Measurements from ENCODE around the gene C20orf144. TPM values are rescaled to one million over a fixed set of nuclear protein-coding genes. Genes with fewer than 3 reads are reported as not detected.
"Not testable (repeated sequence)": the region's sequence is repeated elsewhere in the genome, so short reads cannot be mapped to it uniquely, and the experiment has no call there.

The C20orf144 gene
- total RNA-seq (under 1 TPM; 0.38 to 0.47 TPM), polyA plus RNA-seq (not detected), total RNA-seq (0 to 0.98 (median 0.07) reads per million in 6 experiments)

- peaks cover 15 to 35% (median 29%) of the 10 kb centered on the region in 4 donors for H3K4me1 Mint-ChIP-seq
- ATAC-seq = no peak
- DNase-seq = peak in 1 of 10 donors; percentile 54
- no peaks in the 10 kb centered on the region for H3K9me3 Mint-ChIP-seq
- peak within 1 kb of the TSS; percentile 87 to 95 (median 90) for H3K27ac Mint-ChIP-seq
- no peaks in the 10 kb centered on the region for H3K27me3 Mint-ChIP-seq
- peaks cover 0 to 2% (median 0%) of the 10 kb centered on the region in 3 donors for H3K36me3 Mint-ChIP-seq
- POLR2A ChIA-PET = interaction anchor here (1.2 to 3.7 kb wide), 3 partner anchors 18 to 172 kb away, joined by 4 to 21 read pairs (median 20); partner anchors contain the start of genes CBFA2T2 and ZNF341
- H3K4me3 Mint-ChIP-seq = peak within 1 kb of the TSS; percentile 69 to 92 (median 84)
These were observed at the start of gene C20orf144 for GRCh38 chr20:33662172-33662571. Gene C20orf144 (plus strand): TSS chr20:33662327. CDS start chr20:33662346, 19 bp downstream.

- peaks cover 0 to 22% (median 10%) of the 10 kb centered on the region in 4 donors for H3K4me1 Mint-ChIP-seq
- peaks cover 0 to 62% (median 24%) of the 10 kb centered on the region in 3 donors for H3K36me3 Mint-ChIP-seq
- no peak overlapping the region for H3K4me3 Mint-ChIP-seq
- DNase-seq = no peak
- H3K27me3 Mint-ChIP-seq = no peaks in the 10 kb centered on the region
- POLR2A ChIA-PET = interaction anchor here (0.6 to 0.7 kb wide), 3 partner anchors 25 to 132 kb away, joined by 3 to 5 read pairs (median 5); partner anchors contain the start of gene CBFA2T2
- peak overlapping the region in 1 of 10 donors; percentile 7 for H3K27ac Mint-ChIP-seq
- no peak for ATAC-seq
- H3K9me3 Mint-ChIP-seq = no peaks in the 10 kb centered on the region
These were observed 40.3 kb upstream of the C20orf144 start for GRCh38 chr20:33621717-33622400.

DNA sequence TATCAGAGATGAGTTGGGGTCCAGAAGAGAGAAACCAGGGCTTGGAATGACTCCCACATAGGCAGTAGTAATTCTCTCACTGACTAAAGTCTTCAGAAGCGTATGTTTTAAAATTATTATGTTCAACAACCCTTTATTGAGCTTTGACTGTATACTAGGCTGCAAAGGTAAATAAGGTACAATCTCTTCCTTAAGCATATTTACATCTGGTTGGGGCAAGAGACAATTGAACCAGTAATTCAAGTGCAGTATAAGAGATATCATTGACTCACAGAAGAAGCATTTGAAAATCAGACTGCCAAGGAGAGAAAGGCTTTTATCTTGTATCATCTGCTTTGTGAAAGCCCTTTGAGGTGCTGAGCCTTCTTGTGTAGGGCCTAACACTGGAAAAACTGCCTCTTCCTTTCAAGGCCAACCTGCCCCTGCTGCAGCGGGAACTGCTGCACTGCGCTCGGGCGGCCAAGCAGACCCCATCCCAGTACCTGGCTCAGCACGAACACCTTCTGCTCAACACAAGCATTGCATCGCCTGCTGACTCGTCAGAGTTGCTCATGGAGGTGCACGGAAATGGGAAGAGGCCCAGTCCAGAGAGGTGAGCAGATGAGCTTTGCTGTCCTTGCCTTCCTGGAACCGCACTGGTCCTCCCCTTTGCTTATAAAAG lies 39.3 kb upstream of the C20orf144 start:
- Mint-ChIP-seq H3K27me3 (no peaks in the 10 kb centered on the region), H3K36me3 (peaks cover 0 to 67% (median 30%) of the 10 kb centered on the region in 3 donors), H3K9me3 (no peaks in the 10 kb centered on the region), H3K4me1 (peaks cover 0 to 22% (median 10%) of the 10 kb centered on the region in 4 donors), H3K27ac (peak overlapping the region in 1 of 10 donors; percentile 31), H3K4me3 (no peak overlapping the region)
- ATAC-seq (no peak), DNase-seq (no peak)
- POLR2A ChIA-PET = interaction anchor here (0.6 kb wide), 1 partner anchor 26 kb away, joined by 5 read pairs; no protein-coding TSS in a partner anchor

GRCh38 chr20:33624399-33624798 lies 37.7 kb upstream of the C20orf144 start:
- Mint-ChIP-seq H3K4me1 (peaks cover 0 to 22% (median 10%) of the 10 kb centered on the region in 4 donors), H3K27ac (peak overlapping the region in 8 of 10 donors; percentile 22 to 85 (median 62)), H3K9me3 (no peaks in the 10 kb centered on the region), H3K4me3 (peak overlapping the region in 1 of 10 donors; percentile 63), H3K36me3 (peaks cover 0 to 72% (median 37%) of the 10 kb centered on the region in 3 donors), H3K27me3 (no peaks in the 10 kb centered on the region)
- no peak for ATAC-seq
- DNase-seq = peak in 1 of 10 donors; percentile 15
- POLR2A ChIA-PET = interaction anchor here (1.0 kb wide), 1 partner anchor 95 kb away, joined by 3 read pairs; the partner anchor contains the start of gene PXMP4

DNA sequence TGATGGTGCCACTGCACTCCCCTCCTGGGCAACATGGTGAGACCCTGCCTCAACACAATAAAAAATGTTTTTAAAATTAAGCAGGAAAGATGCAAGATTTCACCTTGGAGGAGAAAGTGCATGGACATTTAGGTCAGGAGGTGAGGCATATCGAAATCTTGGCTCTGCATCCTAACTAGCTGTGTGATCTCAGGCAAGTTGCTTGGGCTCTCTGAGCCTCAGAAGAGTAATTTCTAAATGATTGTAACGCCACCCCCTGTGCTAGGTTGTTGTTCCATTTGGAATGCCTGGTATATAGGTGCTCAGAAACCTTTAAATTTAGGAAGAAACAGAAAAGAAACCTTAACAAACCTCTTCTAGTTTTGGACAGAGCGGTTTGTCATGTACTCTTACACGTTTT lies 35.9 kb upstream of the C20orf144 start:
- Mint-ChIP-seq H3K4me3 (no peak overlapping the region), H3K4me1 (peaks cover 0 to 22% (median 10%) of the 10 kb centered on the region in 4 donors), H3K36me3 (peaks cover 0 to 79% (median 49%) of the 10 kb centered on the region in 3 donors), H3K27me3 (no peaks in the 10 kb centered on the region), H3K9me3 (no peaks in the 10 kb centered on the region), H3K27ac (no peak overlapping the region)
- DNase-seq (no peak), ATAC-seq (no peak)
- POLR2A ChIA-PET = interaction anchor here (0.6 kb wide), 1 partner anchor 109 kb away, joined by 3 read pairs; no protein-coding TSS in a partner anchor

- no peak for ATAC-seq
- Mint-ChIP-seq H3K4me3 (no peak overlapping the region), H3K27me3 (no peaks in the 10 kb centered on the region), H3K4me1 (peaks cover 0 to 18% (median 12%) of the 10 kb centered on the region in 4 donors), H3K36me3 (peaks cover 0 to 89% (median 52%) of the 10 kb centered on the region in 3 donors), H3K9me3 (no peaks in the 10 kb centered on the region), H3K27ac (no peak overlapping the region)
- DNase-seq = no peak
- POLR2A ChIA-PET = interaction anchor here (1.8 kb wide), 1 partner anchor 12 kb away, joined by 7 read pairs; no protein-coding TSS in a partner anchor
These were observed 34.4 kb upstream of the C20orf144 start for GRCh38 chr20:33627577-33628216.

GRCh38 chr20:33629533-33629932 lies 32.6 kb upstream of the C20orf144 start:
- DNase-seq (no peak), ATAC-seq (no peak)
- peaks cover 0 to 13% (median 7%) of the 10 kb centered on the region in 4 donors for H3K4me1 Mint-ChIP-seq
- H3K27me3 Mint-ChIP-seq = no peaks in the 10 kb centered on the region
- no peaks in the 10 kb centered on the region for H3K9me3 Mint-ChIP-seq
- peak overlapping the region in 1 of 10 donors; percentile 49 for H3K27ac Mint-ChIP-seq
- no peak overlapping the region for H3K4me3 Mint-ChIP-seq
- POLR2A ChIA-PET = interaction anchor here (1.8 kb wide), 1 partner anchor 11 kb away, joined by 7 read pairs; no protein-coding TSS in a partner anchor
- H3K36me3 Mint-ChIP-seq = peaks cover 0 to 84% (median 53%) of the 10 kb centered on the region in 3 donors

- ATAC-seq (no peak), DNase-seq (no peak)
- Mint-ChIP-seq H3K9me3 (no peaks in the 10 kb centered on the region), H3K27me3 (no peaks in the 10 kb centered on the region), H3K36me3 (peaks cover 0 to 83% (median 53%) of the 10 kb centered on the region in 3 donors), H3K27ac (peak overlapping the region in 1 of 10 donors; percentile 6), H3K4me3 (no peak overlapping the region), H3K4me1 (peaks cover 0 to 8% (median 4%) of the 10 kb centered on the region in 4 donors)
- POLR2A ChIA-PET = no interaction called here
These were observed 32.1 kb upstream of the C20orf144 start for GRCh38 chr20:33629979-33630378.

GRCh38 chr20:33630507-33630906 lies 31.6 kb upstream of the C20orf144 start:
- no peaks in the 10 kb centered on the region for H3K27me3 Mint-ChIP-seq
- peaks cover 0 to 5% (median 2%) of the 10 kb centered on the region in 4 donors for H3K4me1 Mint-ChIP-seq
- no peak overlapping the region for H3K4me3 Mint-ChIP-seq
- peaks cover 0 to 80% (median 50%) of the 10 kb centered on the region in 3 donors for H3K36me3 Mint-ChIP-seq
- no peak for DNase-seq
- ATAC-seq = no peak
- peak overlapping the region in 2 of 10 donors; percentile 35 to 83 for H3K27ac Mint-ChIP-seq
- H3K9me3 Mint-ChIP-seq = no peaks in the 10 kb centered on the region
- POLR2A ChIA-PET = no interaction called here

DNA sequence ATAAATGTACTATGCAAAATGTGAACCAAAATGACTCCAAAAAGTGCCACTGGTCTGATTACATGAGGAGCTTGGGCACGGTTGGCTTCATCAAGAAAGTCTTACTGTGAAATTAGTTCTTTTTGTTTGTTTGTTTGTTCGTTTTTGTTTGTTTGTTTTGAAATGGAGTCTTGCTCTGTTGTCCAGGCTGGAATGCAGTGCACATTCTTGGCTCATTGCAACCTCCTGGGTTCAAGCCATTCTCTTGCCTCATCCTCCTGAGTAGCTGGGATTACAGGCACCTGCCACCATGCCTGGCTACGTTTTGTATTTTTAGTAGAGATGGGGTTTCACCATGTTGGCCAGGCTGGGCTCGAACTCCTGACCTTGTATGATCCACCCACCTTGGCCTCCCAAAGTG lies 30.2 kb upstream of the C20orf144 start:
- DNase-seq, H3K4me3 Mint-ChIP-seq, H3K27me3 Mint-ChIP-seq, H3K4me1 Mint-ChIP-seq, POLR2A ChIA-PET, ATAC-seq, H3K9me3 Mint-ChIP-seq: not testable (repeated sequence)
- Mint-ChIP-seq H3K27ac (peak overlapping the region in 1 of 10 donors; percentile 18), H3K36me3 (peaks cover 0 to 77% (median 37%) of the 10 kb centered on the region in 3 donors)

DNA sequence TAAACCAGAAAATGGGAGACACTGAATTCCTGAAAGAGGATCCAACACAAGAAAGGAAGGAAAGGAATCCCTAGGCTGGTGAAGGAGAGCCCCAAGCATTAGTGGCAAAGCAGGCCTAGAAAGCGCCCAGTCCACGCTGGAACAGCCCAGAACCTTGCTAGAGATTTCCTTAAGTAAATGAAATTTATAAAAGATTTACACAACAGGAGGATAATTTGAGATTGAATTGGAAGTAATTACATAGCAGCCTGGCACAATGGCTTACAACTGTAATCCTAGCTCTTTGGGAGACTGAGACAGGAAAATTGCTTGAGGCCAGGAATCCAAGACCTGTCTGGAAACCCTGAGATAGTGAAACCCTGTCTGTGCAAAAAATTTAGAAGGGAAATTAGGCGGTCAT lies 26.8 kb upstream of the C20orf144 start:
- no peak for ATAC-seq
- Mint-ChIP-seq H3K36me3 (peaks cover 0 to 78% (median 25%) of the 10 kb centered on the region in 3 donors), H3K9me3 (no peaks in the 10 kb centered on the region), H3K27me3 (no peaks in the 10 kb centered on the region), H3K4me1 (peaks cover 0 to 5% (median 3%) of the 10 kb centered on the region in 4 donors), H3K27ac (peak overlapping the region in 1 of 10 donors; percentile 52), H3K4me3 (no peak overlapping the region)
- no peak for DNase-seq
- POLR2A ChIA-PET = no interaction called here

DNA sequence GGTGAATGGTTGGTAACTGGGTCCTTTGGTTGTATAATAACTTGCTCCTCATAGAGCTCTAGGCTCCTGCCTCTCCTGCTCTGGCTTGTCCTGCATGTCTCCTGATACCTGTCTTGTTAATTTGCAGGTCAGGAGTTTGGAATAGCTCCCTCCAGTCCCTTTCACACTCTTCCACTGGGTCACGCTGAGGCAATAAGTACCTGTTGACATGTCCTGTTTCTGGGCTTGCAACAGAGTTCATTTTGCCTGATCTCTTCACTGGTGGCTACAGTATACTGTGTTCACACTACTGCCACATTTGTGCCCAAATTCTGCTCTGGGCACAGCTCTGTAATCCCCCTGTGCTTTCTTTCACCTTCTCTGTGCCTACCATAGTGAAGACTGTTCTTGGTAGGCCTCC lies 25.4 kb upstream of the C20orf144 start:
- H3K9me3 Mint-ChIP-seq = no peaks in the 10 kb centered on the region
- POLR2A ChIA-PET = no interaction called here
- peak overlapping the region in 1 of 10 donors; percentile 57 for H3K27ac Mint-ChIP-seq
- no peak overlapping the region for H3K4me3 Mint-ChIP-seq
- peaks cover 0 to 4% (median 2%) of the 10 kb centered on the region in 4 donors for H3K4me1 Mint-ChIP-seq
- H3K36me3 Mint-ChIP-seq = peaks cover 0 to 75% (median 15%) of the 10 kb centered on the region in 3 donors
- no peaks in the 10 kb centered on the region for H3K27me3 Mint-ChIP-seq
- DNase-seq = no peak
- ATAC-seq = no peak

Data from naive thymus-derived CD8-positive, alpha-beta T cell (primary cell).